H9 (cell line): Measurements from ENCODE around the gene AFG1L. TPM values are rescaled to one million over a fixed set of nuclear protein-coding genes. Genes with fewer than 3 reads are reported as not detected.

Experiments
- DNase-seq: peaks from one replicate; pipeline ENCODE4 v3.0.0-alpha.2; 2017
- H2AFZ ChIP-seq: one replicate; pipeline ENCODE4 v1.6.1; 2013; ENCODE audit warnings: mild to moderate bottlenecking, low read length, control low read depth, moderate library complexity
- H2AK5ac ChIP-seq: 2 replicates; pipeline ENCODE4 v1.6.1; 2013; ENCODE audit warnings: low read length, control low read depth, mixed read lengths; ENCODE audit not compliant: insufficient read length
- H2BK120ac ChIP-seq: one replicate; pipeline ENCODE4 v1.6.1; 2013; ENCODE audit warnings: low read depth, mild to moderate bottlenecking, low read length, control low read depth, inconsistent platforms; ENCODE audit not compliant: poor library complexity, severe bottlenecking
- H2BK12ac ChIP-seq: 2 replicates; pipeline ENCODE4 v1.6.1; 2013; ENCODE audit warnings: low read length, control low read depth, mixed read lengths, low read depth; ENCODE audit not compliant: insufficient read length
- H2BK15ac ChIP-seq: 2 replicates; pipeline ENCODE4 v1.6.1; 2013; ENCODE audit warnings: low read depth, low read length, control low read depth
- H2BK20ac ChIP-seq: one replicate; pipeline ENCODE4 v1.6.1; 2013; ENCODE audit warnings: low read depth, mild to moderate bottlenecking, low read length, control low read depth, inconsistent platforms; ENCODE audit not compliant: poor library complexity, severe bottlenecking
- H2BK5ac ChIP-seq: 2 replicates; pipeline ENCODE4 v1.6.1; 2013; ENCODE audit warnings: low read length, control low read depth, mixed read lengths; ENCODE audit not compliant: insufficient read length
- H3K14ac ChIP-seq: 2 replicates; pipeline ENCODE4 v1.6.1; 2013; ENCODE audit warnings: low read length, control low read depth; ENCODE audit not compliant: insufficient read depth
- H3K18ac ChIP-seq: 2 replicates; pipeline ENCODE4 v1.6.1; 2013; ENCODE audit warnings: low read depth, mild to moderate bottlenecking, mixed read lengths, low read length, control low read depth; ENCODE audit not compliant: insufficient read length
- H3K23ac ChIP-seq: 2 replicates; pipeline ENCODE4 v1.6.1; 2013; ENCODE audit warnings: low read length, control low read depth, mixed read lengths, low read depth; ENCODE audit not compliant: insufficient read length
- H3K23me2 ChIP-seq: 2 replicates; pipeline ENCODE4 v1.6.1; 2013; ENCODE audit warnings: low read depth, mild to moderate bottlenecking, mixed read lengths, low read length, control low read depth; ENCODE audit not compliant: insufficient read length, poor library complexity, severe bottlenecking
- H3K27ac ChIP-seq: 2 replicates; pipeline ENCODE4 v1.5.1; 2013; ENCODE audit warnings: low read length, control low read depth, mixed read lengths, low read depth; ENCODE audit not compliant: insufficient read length
- H3K27me3 ChIP-seq: 2 replicates; pipeline ENCODE4 v1.6.1; 2013; ENCODE audit warnings: low read length, control low read depth, inconsistent platforms; ENCODE audit not compliant: insufficient read depth
- H3K4ac ChIP-seq: 2 replicates; pipeline ENCODE4 v1.6.1; 2013; ENCODE audit warnings: low read depth, mild to moderate bottlenecking, control low read depth, inconsistent platforms, low read length, moderate library complexity
- H3K4me1 ChIP-seq: 2 replicates; pipeline ENCODE4 v1.6.1; 2013; ENCODE audit warnings: low read length, control low read depth, inconsistent platforms; ENCODE audit not compliant: insufficient read depth
- H3K4me2 ChIP-seq: 2 replicates; pipeline ENCODE4 v1.6.1; 2013; ENCODE audit warnings: low read length, control low read depth, mixed read lengths; ENCODE audit not compliant: insufficient read length, insufficient read depth
- H3K56ac ChIP-seq: 2 replicates; pipeline ENCODE4 v1.6.1; 2013; ENCODE audit warnings: low read depth, mild to moderate bottlenecking, mixed read lengths, low read length, control low read depth; ENCODE audit not compliant: insufficient read length
- H3K79me1 ChIP-seq: 2 replicates; pipeline ENCODE4 v1.6.1; 2013; ENCODE audit warnings: low read depth, mild to moderate bottlenecking, moderate library complexity, low read length, control low read depth, inconsistent platforms; ENCODE audit not compliant: insufficient read depth, poor library complexity, severe bottlenecking
- H3K79me2 ChIP-seq: 2 replicates; pipeline ENCODE4 v1.6.1; 2013; ENCODE audit warnings: low read length, control low read depth, inconsistent platforms; ENCODE audit not compliant: insufficient read depth
- H3K9ac ChIP-seq: 2 replicates; pipeline ENCODE4 v1.6.1; 2013; ENCODE audit warnings: low read length, control low read depth, mixed read lengths; ENCODE audit not compliant: insufficient read length; ENCODE audit errors: extremely low read depth
- H3K9me3 ChIP-seq: one replicate; pipeline ENCODE4 v1.6.1; 2013; ENCODE audit warnings: low read depth, low read length, inconsistent platforms; ENCODE audit not compliant: control insufficient read depth
- H3T11ph ChIP-seq: one replicate; pipeline ENCODE4 v1.6.1; 2013; ENCODE audit warnings: mild to moderate bottlenecking, low read length, control low read depth, inconsistent platforms
- H4K20me1 ChIP-seq: one replicate; pipeline ENCODE4 v1.6.1; 2013; ENCODE audit not compliant: control insufficient read depth, insufficient read length, insufficient read depth
- H4K5ac ChIP-seq: 2 replicates; pipeline ENCODE4 v1.6.1; 2013; ENCODE audit warnings: low read depth, mild to moderate bottlenecking, mixed read lengths, low read length, control low read depth; ENCODE audit not compliant: insufficient read length
- H4K8ac ChIP-seq: replicated peaks from 2 replicates; pipeline ENCODE4 v1.6.1; 2013; ENCODE audit warnings: low read length, control low read depth, mixed read lengths, low read depth; ENCODE audit not compliant: insufficient read length
- H4K91ac ChIP-seq: 2 replicates; pipeline ENCODE4 v1.6.1; 2013; ENCODE audit warnings: low read depth, mild to moderate bottlenecking, moderate library complexity, mixed read lengths, low read length, control low read depth; ENCODE audit not compliant: insufficient read length
- H3K27ac Mint-ChIP-seq, 3 experiments: 2 replicates in 2 of 3; 3 replicates in 1 of 3; pipeline ENCODE4 v1.8.0; 2020 to 2021; ENCODE audit warnings: mixed read lengths in 3 of 3, mild to moderate bottlenecking in 1 of 3, moderate library complexity in 1 of 3
- H3K27me3 Mint-ChIP-seq: 2 replicates; pipeline ENCODE4 v1.8.0; 2021; ENCODE audit warnings: low read depth, mild to moderate bottlenecking, moderate library complexity, mixed read lengths
- H3K36me3 Mint-ChIP-seq, 3 experiments: 2 replicates in 2 of 3; 3 replicates in 1 of 3; pipeline ENCODE4 v1.8.0; 2020 to 2021; ENCODE audit warnings: low read depth in 3 of 3, mixed read lengths in 3 of 3; ENCODE audit not compliant: insufficient read depth in 1 of 3
- H3K4me1 Mint-ChIP-seq, 2 experiments: 2 replicates each; pipeline ENCODE4 v1.8.0; 2020; ENCODE audit warnings: mixed read lengths in 2 of 2
- H3K4me3 Mint-ChIP-seq, 2 experiments: 2 replicates in 1 of 2; 3 replicates in 1 of 2; pipeline ENCODE4 v1.8.0; 2020 to 2021; ENCODE audit warnings: mild to moderate bottlenecking in 2 of 2, mixed read lengths in 2 of 2, moderate library complexity in 1 of 2
- H3K9me3 Mint-ChIP-seq, 2 experiments: 2 replicates in 1 of 2; 3 replicates in 1 of 2; pipeline ENCODE4 v1.8.0; 2020; ENCODE audit warnings: mild to moderate bottlenecking in 2 of 2, mixed read lengths in 2 of 2, moderate library complexity in 1 of 2
- CTCF ChIP-seq: fragments of 200-600 bp; sonication (generic); conservative IDR thresholded peaks from 3 replicates; pipeline ENCODE4 v1.8.0; 2021; ENCODE audit warnings: antibody characterized with exemption, mild to moderate bottlenecking
- WGBS: extraction: QIAGEN DNeasy Blood & Tissue Kit; methylation state at CpG from one replicate; pipeline ENCODE4 v1.1.7; 2013; ENCODE audit warnings: missing lambda C conversion rate, low lambda C conversion rate, mixed read lengths; ENCODE audit not compliant: insufficient read length; ENCODE audit errors: extremely low coverage; 5-methylcytosine and 5-hydroxymethylcytosine counted together
- total RNA-seq: library from RNA; stranded (reverse); gene quantifications from 2 replicates; pipeline ENCODE4 v1.2.1, GENCODE V29; 2021

Gene AFG1L
- total RNA-seq, 1 experiment from 2014 or later, result 4.7 TPM

DNA sequence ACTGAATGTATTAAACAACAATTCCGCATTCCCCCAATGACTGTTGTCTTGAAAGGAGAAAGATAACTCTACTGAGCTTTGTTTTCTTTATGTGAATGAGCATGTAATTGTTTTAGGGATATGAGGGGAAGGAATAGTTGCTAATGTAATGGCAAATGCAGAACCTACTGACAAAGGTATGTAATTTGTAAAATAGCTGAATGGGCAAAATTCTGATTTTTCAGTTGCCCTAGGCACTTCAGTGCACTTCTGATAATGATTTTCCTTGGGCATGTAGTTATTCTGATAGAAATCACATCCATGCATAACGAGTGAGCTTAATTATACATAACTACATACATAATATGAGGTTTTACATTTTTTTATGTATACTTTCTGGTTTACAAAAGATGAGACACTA, 212.5 kb downstream of the AFG1L start:
- no peak overlapping the region for H3K4ac ChIP-seq
- H2BK15ac ChIP-seq, result no peak overlapping the region
- H3K56ac ChIP-seq, result no peak overlapping the region
- no peak overlapping the region for H3K23ac ChIP-seq
- no peak overlapping the region for H4K5ac ChIP-seq
- H3K27me3 ChIP-seq, result no peaks in the 10 kb centered on the region
- no peak overlapping the region for H2BK20ac ChIP-seq
- TF ChIP-seq CTCF, result no peak
- H3K23me2 ChIP-seq, result no peaks in the 10 kb centered on the region
- no peak overlapping the region for H2BK5ac ChIP-seq
- H3K4me2 ChIP-seq, result no peak overlapping the region
- H2BK120ac ChIP-seq, result no peak overlapping the region
- H4K8ac ChIP-seq, result no peak overlapping the region
- H4K20me1 ChIP-seq, result no peaks in the 10 kb centered on the region
- H3K9ac ChIP-seq, result no peak overlapping the region
- H3K9me3 ChIP-seq, result no peaks in the 10 kb centered on the region
- H4K91ac ChIP-seq, result no peak overlapping the region
- no peak overlapping the region for H3T11ph ChIP-seq
- no peaks in the 10 kb centered on the region; the same call in 1 of the 2 replicates for H3K27me3 Mint-ChIP-seq
- peaks cover 2 to 8% of the 10 kb centered on the region in 2 experiments; a peak in 4 of 5 replicates for H3K9me3 Mint-ChIP-seq
- DNase-seq, result no peak
- no peak overlapping the region for H3K4me3 Mint-ChIP-seq
- no peaks in the 10 kb centered on the region for H3K79me2 ChIP-seq
- H3K79me1 ChIP-seq, result no peaks in the 10 kb centered on the region
- H3K4me1 Mint-ChIP-seq, result peaks cover 2 to 8% of the 10 kb centered on the region in 2 experiments; a peak in 2 of 4 replicates
- H3K36me3 Mint-ChIP-seq, result peaks cover 8% of the 10 kb centered on the region in 3 experiments
- no peak overlapping the region for H2AK5ac ChIP-seq
- H2AFZ ChIP-seq, result no peak overlapping the region
- WGBS, result no CpG with 5 or more reads among the region's 2 CpGs
- H3K18ac ChIP-seq, result no peak overlapping the region
- H2BK12ac ChIP-seq, result no peak overlapping the region
- H3K14ac ChIP-seq, result no peak overlapping the region
- no peaks in the 10 kb centered on the region for H3K4me1 ChIP-seq
- H3K27ac ChIP-seq, result no peak overlapping the region
- H3K27ac Mint-ChIP-seq, result no peak overlapping the region
